Suppressor macrophage treated with lipopolysaccharide for 4 hours (primary cell): ENCODE data around the gene CAMKMT.

Experiments
- DNase-seq: peaks from one replicate; pipeline ENCODE4 v3.0.0-alpha.2; 2020

CAMKMT gene

DNA sequence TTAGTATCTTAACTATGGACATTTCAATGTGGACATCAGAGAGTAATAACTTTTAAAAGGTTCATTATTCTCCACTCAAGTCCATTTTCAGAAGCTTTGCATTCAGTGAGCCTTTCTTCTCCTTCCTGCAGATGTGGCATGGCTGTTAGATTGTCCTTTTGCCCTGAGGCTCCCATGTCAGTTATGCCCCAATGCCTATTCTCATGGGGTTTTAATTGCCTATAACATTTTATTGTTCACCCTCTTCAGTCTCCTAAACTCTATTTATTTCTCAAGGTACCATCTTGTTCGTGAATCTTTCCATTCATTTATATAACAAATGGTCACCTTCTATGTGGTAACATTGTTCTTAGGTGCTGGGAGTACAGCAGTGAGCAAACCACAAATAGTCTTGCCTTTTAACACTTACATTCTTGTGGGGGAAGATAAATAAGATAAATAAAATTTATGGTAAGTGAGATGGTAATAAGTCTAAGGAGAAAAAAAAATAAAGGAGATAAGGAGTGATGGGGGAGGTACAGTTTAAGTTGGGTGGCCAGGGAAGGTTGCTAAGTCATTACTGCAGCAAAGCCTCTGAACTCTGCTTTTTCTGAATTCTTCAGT is 301.8 kb downstream of the CAMKMT start:
- no peak for DNase-seq

DNA sequence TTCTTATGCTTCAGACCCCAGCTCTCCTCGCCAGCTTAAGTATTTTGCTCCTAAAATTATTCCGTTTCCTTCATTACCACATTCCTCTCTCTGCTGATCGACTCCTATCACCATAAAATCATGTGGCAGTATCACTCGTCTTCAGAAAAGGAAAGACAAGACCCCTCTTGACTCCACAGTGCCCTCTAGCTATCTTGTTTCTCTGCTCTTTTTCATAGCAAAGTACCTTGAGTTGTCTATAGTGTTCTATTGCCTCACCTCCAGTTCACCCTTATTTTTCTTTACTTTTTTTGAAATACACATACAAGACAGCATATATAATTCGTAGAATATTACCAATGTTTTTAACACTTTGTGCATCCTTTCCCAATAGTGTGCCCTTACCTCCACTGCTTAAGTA is 306.6 kb downstream of the CAMKMT start:
- DNase-seq = no peak

- no peak for DNase-seq
These were observed 309.5 kb downstream of the CAMKMT start for GRCh38 chr2:44671276-44671675.

GRCh38 chr2:44671916-44672315 is 310.2 kb downstream of the CAMKMT start:
- no peak for DNase-seq

- DNase-seq = no peak
These were observed 310.7 kb downstream of the CAMKMT start for GRCh38 chr2:44672431-44672830.

GRCh38 chr2:44674473-44675284 is 312.9 kb downstream of the CAMKMT start:
- DNase-seq = no peak

DNA sequence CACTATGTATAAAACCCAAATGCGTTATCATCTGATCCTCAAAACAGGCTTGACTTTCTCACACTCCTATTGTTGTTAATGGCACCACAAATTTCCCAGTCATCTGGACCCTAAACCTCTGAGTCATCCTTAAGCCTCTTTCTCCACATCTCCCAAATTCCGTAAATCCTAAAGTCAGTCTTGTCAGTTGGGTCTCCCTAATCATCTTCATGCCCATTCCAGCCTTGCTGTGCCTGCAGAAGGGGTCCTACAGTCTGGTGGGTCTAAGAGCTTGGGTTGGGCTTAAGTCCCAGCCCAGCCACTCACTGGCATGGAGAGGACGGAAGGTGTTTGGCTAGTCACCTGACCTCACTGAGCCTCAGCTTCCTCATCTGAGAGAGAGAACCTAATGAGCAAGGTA is 314.6 kb downstream of the CAMKMT start:
- no peak for DNase-seq

DNA sequence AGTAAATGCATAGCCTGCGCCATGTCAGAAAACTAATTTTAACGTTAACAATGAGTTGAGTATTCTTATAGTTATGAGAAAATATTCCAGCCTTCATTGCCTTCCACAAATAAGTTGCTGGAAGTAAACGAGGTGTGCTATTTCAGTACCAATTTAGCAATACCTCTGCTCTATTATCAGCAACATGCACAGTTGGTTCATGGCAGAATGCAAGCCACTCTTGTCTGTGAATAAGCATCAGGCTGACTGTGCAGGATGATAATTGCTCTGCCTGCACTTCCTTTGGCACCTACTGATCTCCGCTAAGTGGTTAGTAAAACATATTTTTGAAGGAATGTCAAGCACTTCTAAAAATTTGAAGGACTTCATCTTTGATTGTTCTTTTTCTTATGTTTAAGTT is 317.8 kb downstream of the CAMKMT start:
- DNase-seq = no peak

DNA sequence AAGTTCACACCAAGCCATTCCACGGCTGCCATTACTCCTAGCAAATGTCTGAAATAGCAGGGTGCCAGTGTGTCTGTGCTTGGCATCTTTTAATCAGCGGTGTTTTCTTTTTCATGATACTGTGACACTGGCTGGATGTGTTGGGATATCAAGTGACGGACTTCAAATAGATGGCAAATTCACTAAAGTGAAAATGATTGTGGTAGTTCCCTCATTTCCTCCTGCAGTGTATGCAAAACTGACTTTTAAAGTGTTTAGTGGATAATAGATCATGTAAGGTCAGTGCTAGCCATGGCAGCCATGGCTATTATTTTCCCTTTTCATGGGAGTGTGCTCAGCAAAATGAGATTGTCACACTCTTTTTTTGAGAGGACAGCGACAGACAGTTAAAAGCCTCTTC is 318.2 kb downstream of the CAMKMT start:
- DNase-seq = no peak

DNA sequence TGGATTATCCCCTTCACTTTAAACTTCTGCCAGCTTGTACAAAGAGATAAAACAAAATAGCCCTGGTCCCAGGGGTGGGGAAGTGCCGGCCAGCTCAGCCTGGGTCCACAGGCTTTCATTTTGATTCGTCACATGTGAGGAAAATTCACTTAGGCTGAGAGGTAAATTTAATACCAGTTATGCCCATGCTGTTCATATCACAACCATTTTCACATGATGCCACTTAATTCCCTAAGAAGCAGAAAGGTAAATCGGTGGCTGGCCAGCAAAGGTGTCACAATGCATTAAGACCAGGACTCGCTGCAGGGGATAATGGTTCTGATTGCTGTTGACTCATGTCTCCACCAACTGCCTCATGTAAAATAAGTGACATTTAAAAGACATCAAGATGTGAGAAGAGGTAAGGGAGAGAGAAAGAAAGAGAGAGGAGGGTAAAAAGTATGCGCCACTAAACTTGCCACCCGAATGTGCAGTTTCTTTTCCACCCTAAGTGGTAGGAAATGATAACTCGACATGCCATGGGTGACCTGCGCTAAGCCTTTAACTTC is 318.8 kb downstream of the CAMKMT start:
- no peak for DNase-seq

DNA sequence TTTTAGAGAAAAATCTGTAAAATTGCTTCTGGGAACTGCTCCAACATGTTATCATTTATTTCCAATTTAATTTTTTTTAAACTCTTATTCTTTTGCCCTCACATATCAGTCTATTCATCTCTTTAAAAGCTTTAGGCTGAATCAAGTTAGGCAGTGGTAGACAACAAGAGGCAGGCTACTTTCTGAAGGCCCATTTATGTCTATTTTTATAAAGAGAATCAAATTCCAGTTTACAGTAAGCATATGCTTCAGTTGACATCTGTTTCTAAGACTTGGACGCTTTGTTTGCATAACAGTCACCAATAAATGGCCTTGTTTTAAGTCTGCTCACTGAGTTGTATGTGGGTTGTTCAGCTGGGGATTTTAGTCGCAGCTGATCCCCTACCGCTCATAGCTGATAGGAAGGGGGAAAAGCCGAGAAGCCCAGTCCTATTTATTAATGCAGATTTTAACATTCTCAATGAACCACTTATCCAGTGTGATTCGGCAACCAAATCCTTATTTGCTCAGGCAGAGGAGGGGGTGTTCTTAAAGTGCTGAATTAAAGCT is 319.3 kb downstream of the CAMKMT start:
- DNase-seq = no peak

- DNase-seq = no peak
These were observed 320.7 kb downstream of the CAMKMT start for GRCh38 chr2:44682459-44682858.

DNA sequence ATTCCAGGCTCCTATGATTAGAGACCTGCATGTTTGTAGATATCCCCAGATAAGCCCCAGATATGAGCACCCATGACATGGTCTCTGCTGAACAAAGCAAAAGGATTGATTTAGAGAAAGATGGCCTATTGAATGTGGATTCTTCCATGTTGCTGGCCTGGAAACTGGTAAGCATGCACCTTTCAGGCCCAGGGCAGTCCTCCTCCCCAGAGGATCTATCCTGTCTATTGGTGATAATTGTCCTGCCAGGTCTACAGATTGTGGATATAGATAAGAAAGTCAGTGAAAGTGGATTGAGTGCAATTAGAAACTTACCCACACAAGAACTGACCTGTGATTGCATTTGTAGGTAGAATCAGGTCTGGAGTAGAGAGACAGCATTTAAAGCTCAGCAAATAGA is 322.8 kb downstream of the CAMKMT start:
- no peak for DNase-seq

DNA sequence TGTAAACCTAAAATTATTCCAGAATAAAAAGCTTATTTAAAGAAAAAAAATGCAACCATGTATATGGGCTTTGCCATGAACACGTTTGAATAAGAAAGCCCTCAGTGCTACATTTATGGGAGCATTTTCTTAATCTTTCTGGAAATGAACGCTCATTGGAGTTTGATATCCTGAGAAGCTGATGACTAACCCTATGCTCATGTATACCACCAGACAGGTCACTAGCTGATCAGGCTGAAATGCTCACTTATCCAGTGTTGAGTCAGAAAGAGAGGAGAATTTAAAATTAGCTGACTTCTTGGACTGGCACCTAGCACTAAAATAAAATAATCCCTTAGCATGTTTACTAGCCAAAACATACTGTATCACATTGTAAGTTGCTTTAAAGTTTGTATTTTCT is 324.8 kb downstream of the CAMKMT start:
- no peak for DNase-seq

- no peak for DNase-seq
These were observed 326.1 kb downstream of the CAMKMT start for GRCh38 chr2:44687686-44688455.

DNA sequence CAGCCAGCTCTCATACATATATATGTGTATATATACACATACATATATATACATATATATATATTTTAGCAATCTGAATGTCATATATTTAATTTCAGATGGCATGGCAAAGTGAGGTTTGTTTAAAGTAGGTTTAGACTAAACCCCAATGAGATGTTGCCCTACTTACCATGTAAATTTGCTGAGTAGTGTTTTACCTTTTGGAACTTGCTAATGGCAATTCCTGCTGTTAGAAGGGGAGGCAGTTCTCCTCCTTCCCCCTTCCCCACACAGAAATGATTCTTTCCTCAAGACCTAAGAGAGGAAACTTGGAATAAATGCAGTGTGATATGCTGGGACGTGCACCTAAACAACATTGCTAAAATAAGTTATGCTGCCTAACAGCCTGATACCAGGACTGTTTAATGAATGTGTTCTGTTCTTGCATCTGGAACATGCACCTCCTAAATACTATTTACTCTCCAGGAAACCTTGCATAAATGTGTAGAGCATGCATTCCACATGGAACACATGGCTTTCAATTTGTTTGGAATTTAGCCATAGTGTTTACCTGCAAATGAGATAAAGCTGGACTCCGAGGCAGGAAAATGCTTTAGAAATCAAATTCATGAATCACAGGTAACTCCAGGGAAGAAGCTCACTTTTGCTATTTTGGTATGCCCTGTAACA is 326.8 kb downstream of the CAMKMT start:
- no peak for DNase-seq

DNA sequence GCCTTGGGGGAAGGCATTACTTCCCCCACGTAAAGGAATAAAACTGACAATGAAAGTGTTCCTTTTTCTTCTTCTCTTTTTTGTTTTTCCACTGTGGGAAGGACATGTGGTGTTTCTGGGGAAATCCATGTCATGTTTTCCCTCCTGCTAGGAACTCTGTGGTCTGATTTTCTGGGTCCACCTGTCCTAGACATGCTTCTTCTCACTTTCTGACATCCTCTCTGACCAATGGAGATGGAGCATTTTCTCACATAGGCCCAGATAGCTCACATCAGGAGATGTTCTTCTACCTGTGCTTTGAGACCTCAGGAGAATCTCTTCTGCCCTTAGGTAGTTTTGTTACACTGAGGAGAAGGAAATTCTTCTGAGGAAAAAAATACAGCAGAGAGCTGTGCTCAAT is 327.8 kb downstream of the CAMKMT start:
- peak; percentile 8 for DNase-seq

DNA sequence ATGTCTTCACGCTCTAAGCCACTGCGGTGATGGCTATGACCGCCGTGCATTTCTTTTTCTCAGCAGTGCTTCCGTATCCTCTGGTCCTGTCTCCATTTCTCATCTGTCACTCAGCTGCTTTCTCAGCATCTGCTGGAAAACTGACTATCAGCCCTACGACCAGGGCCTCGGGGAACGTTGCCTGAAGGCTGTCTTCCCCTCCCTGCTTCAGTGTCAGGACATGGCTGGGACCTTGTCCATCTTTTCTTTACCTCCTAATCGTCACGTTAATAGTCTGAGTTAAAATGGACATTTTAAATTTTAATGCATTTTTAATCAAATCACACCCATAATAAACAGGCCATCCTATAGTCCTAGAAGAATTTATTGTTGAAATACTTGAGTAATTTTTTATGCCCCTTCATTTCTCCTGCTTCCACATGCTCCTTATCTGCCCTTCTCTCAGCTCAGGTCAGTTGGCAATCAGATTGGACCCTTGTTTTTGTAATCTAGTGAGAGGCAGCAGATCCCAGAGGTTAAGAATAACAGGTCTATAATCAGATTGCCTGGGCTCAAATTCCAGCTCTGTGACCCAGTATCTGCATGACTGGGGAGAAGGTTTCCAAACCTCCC is 329.5 kb downstream of the CAMKMT start:
- DNase-seq = no peak

- no peak for DNase-seq
These were observed 331.1 kb downstream of the CAMKMT start for GRCh38 chr2:44692821-44693220.

GRCh38 chr2:44700824-44701223 is 339.1 kb downstream of the CAMKMT start:
- no peak for DNase-seq

- DNase-seq = no peak
These were observed 343.6 kb downstream of the CAMKMT start for GRCh38 chr2:44705356-44705755.

DNA sequence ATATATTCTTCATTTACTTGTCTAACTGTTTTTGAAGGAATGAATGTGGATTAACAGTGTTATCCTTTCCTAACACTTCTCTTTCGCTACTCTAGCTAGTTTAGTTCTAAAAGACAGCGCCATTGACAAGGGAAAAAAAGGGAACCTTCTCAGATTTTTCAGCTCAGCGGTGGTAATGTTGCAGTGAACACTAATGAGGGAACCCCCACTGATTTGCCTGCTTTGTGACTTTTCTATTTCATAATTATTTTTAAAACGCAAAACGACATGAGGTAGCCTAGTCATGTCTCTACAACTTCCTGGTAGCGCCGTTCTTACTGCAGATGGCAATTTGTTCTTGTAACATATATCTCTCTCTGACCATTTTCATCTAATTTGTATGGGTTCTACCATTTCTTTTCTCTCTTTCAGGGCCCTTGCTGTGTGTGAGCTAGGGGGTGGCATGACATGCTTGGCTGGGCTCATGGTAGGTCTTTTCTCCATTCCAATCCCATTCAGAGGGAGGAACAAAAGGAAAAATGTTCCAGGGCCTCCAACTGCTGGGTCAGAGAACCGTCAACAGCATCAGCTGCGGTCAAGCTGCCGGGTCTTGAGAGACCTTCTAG is 344.2 kb downstream of the CAMKMT start:
- no peak for DNase-seq
